ENCODE results near the gene GALNT5.

GALNT5 gene

DNA sequence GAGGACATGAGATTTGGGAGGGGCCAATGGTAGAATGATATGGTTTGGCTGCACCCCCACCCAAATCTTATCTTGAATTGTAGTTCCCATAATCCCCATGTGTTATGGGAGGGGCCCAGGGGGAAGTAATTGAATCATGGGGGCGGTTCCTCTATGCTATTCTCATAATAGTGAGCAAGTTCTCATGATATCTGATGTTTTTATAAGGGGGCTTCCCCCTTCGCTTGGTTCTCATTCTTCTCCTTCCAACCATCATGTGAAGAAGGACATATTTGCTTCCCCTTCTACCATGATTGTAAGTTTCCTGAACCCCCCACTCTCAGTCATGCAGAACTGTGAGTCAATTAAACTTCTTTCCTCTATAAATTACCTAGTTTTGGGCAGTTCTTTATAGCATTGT, 105.1 kb downstream of the GALNT5 start:
- in situ Hi-C loops (cut with MboI; ENCODE audit: low sequenced_read_pairs) = no loop called here

DNA sequence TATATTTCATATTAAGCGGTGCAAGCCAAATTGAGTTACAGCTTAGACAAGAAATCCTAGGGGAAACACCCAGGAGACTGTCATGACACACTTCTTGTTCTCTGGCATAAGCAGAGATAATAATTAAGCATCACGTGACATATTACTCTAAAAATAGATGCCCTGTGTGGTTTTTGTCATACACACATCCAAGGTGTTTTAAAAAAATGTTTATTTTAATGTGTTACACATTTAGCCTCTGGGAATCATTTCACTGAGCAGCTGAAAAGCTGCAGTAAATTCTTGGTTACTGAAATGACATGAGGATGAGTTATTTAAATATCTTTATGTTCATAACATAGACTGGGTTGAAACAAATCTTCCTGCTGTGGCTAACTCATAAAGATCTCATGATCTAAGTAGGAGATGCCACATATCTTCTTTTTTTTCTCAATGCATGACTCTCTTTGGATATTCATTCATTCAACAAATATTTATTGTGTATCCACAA, 106.2 kb downstream of the GALNT5 start:
- in situ Hi-C loops (cut with MboI; ENCODE audit: low sequenced_read_pairs) = no loop called here

Data from HL-60/S4 treated with retinoic acid at 250 ng/mL for 4 days and 3 days (cell line).